ENCODE measurements around the gene CDH11.

GRCh38 chr16:65142276-65142675, 20.4 kb upstream of the CDH11 start:
- TF ChIP-seq CTCF (optimal IDR thresholded peaks at IDR 0.05 in 1 of 3, IDR thresholded peaks at IDR 0.05 in 1 of 3, conservative IDR thresholded peaks at IDR 0.05 in 1 of 3; ENCODE audit: extremely low read depth in 1 of 3, insufficient read depth in 2 of 3, low read length in 3 of 3) (no peak), EZH2 (IDR thresholded peaks at IDR 0.05; ENCODE audit: low read length) (no peak)
